HCT116 (cell line): Measurements from ENCODE around the gene HK3. TPM values are rescaled to one million over a fixed set of nuclear protein-coding genes. Genes with fewer than 3 reads are reported as not detected.

Experiments
- ATAC-seq: fragments of 200-7000 bp; cut with Tn5 transposase; 2 replicates; pipeline ENCODE4 v1.9.1; 2020; ENCODE audit warnings: mild to moderate bottlenecking, moderate library complexity
- BruUV-seq: library from RNA; stranded (reverse); fragments of 400-500 nt; replicated peaks from 2 replicates; lab custom pipeline; 2021; lab: Mats Ljungman, UMichigan
- CTCF ChIA-PET: fragments of 300-600 bp; sonication (Branson Sonifier 250); formaldehyde crosslinking; loops from one replicate; lab custom pipeline; 2021; ENCODE audit warnings: antibody characterized with exemption; lab: Charles Lee
- POLR2A ChIA-PET: fragments of 300-600, 350-600 bp; sonication (Branson Sonifier 250); formaldehyde crosslinking; loops from one replicate; lab custom pipeline; 2021; ENCODE audit warnings: antibody characterized with exemption; lab: Charles Lee
- RAD21 ChIA-PET, 2 experiments: fragments of 300-600 bp; sonication (Branson Sonifier 250); formaldehyde crosslinking; loops; one replicate each; lab custom pipeline; 2023; ENCODE audit warnings: low total read pairs in 2 of 2; ENCODE audit not compliant: uncharacterized antibody in 2 of 2, unreplicated experiment in 2 of 2, low non-redundant PET in 1 of 2; lab: Charles Lee
- DNase-seq: peaks from one replicate; pipeline ENCODE4 v3.0.0-alpha.2; 2010; ENCODE audit warnings: low read depth, low spot score
- H2AFZ ChIP-seq: fragments of 200-600 bp; shearing (Covaris generic), sonication (generic); 2 replicates; pipeline ENCODE4 v1.6.1; 2017; ENCODE audit warnings: low read depth, mixed run types, mixed read lengths, antibody characterized with exemption, low read length; ENCODE audit not compliant: poor library complexity, severe bottlenecking
- H3K27ac ChIP-seq: 2 replicates; pipeline ENCODE4 v1.5.1; 2012; ENCODE audit warnings: low read depth, low read length
- H3K27me3 ChIP-seq: fragments of 200-600 bp; sonication (generic); 2 replicates; pipeline ENCODE4 v1.6.1; 2016; ENCODE audit warnings: mixed run types, low read length, mixed read lengths; ENCODE audit not compliant: insufficient read depth
- H3K36me3 ChIP-seq, 2 experiments: fragments of 200-500 bp in 1 of 2; fragments of 200-600 bp in 1 of 2; sonication (Bioruptor generic) in 1 of 2; sonication (generic) in 1 of 2; 2 replicates each; pipeline versions ENCODE4 v1.5.1 to v1.6.1; 2014 to 2016; ENCODE audit warnings: low read length in 2 of 2, inconsistent platforms in 1 of 2, mixed read lengths in 1 of 2, mixed run types in 1 of 2; ENCODE audit not compliant: insufficient read depth in 2 of 2, control insufficient read depth in 1 of 2
- H3K4me1 ChIP-seq, 2 experiments: fragments of 200-600 bp in 1 of 2; sonication (generic) in 1 of 2; 2 replicates each; pipeline versions ENCODE4 v1.5.1 to v1.6.1; 2012 to 2017; ENCODE audit warnings: low read length in 2 of 2, inconsistent platforms in 1 of 2, mild to moderate bottlenecking in 1 of 2, mixed read lengths in 1 of 2, mixed run types in 1 of 2, moderate library complexity in 1 of 2; ENCODE audit not compliant: insufficient read depth in 2 of 2, control insufficient read depth in 1 of 2
- H3K4me2 ChIP-seq: fragments of 200-600 bp; sonication (generic); 2 replicates; pipeline ENCODE4 v1.6.1; 2017; ENCODE audit warnings: mixed run types, low read length, mixed read lengths
- H3K4me3 ChIP-seq, 2 experiments: fragments of 200-600 bp in 1 of 2; sonication (generic) in 1 of 2; replicated peaks in 1 of 2; 2 replicates each; pipeline ENCODE4 v1.5.1; 2011 to 2016; ENCODE audit warnings: low read length in 2 of 2, control low read depth in 1 of 2, low read depth in 1 of 2, mild to moderate bottlenecking in 1 of 2, mixed read lengths in 1 of 2, mixed run types in 1 of 2
- H3K79me2 ChIP-seq: fragments of 200-600 bp; sonication (generic); 2 replicates; pipeline ENCODE4 v1.6.1; 2017; ENCODE audit warnings: mild to moderate bottlenecking, mixed run types, low read length, moderate library complexity, mixed read lengths; ENCODE audit not compliant: insufficient read depth
- H3K9ac ChIP-seq: fragments of 200-600 bp; sonication (generic); 2 replicates; pipeline ENCODE4 v1.6.1; 2016; ENCODE audit warnings: low read length, mixed read lengths
- H3K9me2 ChIP-seq: fragments of 200-600 bp; sonication (generic), shearing (Covaris generic); 2 replicates; pipeline ENCODE4 v1.6.1; 2017; ENCODE audit warnings: mixed run types, mild to moderate bottlenecking, moderate library complexity; ENCODE audit not compliant: insufficient read depth
- H3K9me3 ChIP-seq, 2 experiments: fragments of 200-500 bp in 1 of 2; fragments of 200-600 bp in 1 of 2; sonication (Bioruptor generic) in 1 of 2; sonication (generic) in 1 of 2; 2 replicates each; pipeline ENCODE4 v1.6.1; 2014 to 2017; ENCODE audit warnings: low read length in 2 of 2, mixed read lengths in 2 of 2, inconsistent platforms in 1 of 2, low read depth in 1 of 2, mild to moderate bottlenecking in 1 of 2, mixed run types in 1 of 2, moderate library complexity in 1 of 2; ENCODE audit not compliant: control insufficient read depth in 1 of 2, insufficient read depth in 1 of 2
- H4K20me1 ChIP-seq: fragments of 200-600 bp; sonication (generic), shearing (Covaris generic); 2 replicates; pipeline ENCODE4 v1.6.1; 2017; ENCODE audit warnings: mixed run types, mild to moderate bottlenecking, moderate library complexity; ENCODE audit not compliant: insufficient read depth
- CTCF ChIP-seq, 3 experiments: fragments of 200-600 bp in 1 of 3; sonication (generic) in 1 of 3; IDR thresholded peaks in 2 of 3; conservative IDR thresholded peaks in 1 of 3; 2 replicates each; pipeline ENCODE4 v1.5.1; 2012 to 2017; ENCODE audit warnings: low read depth in 2 of 3, low read length in 2 of 3, antibody characterized with exemption in 1 of 3, borderline replicate concordance in 1 of 3, control low read depth in 1 of 3, mild to moderate bottlenecking in 1 of 3, mixed read lengths in 1 of 3, mixed run types in 1 of 3, moderate library complexity in 1 of 3; ENCODE audit not compliant: insufficient read depth in 1 of 3
- EGR1 ChIP-seq: IDR thresholded peaks from 2 replicates; pipeline ENCODE4 v1.6.1; 2012; ENCODE audit warnings: low read depth
- ELF1 ChIP-seq: IDR thresholded peaks from 2 replicates; pipeline ENCODE4 v1.6.1; 2012; ENCODE audit warnings: low read depth, borderline replicate concordance
- FOSL1 ChIP-seq: IDR thresholded peaks from 2 replicates; pipeline ENCODE4 v1.6.1; 2012; ENCODE audit warnings: low read depth
- JUND ChIP-seq: IDR thresholded peaks from 2 replicates; pipeline ENCODE4 v1.6.1; 2012
- POLR2AphosphoS5 ChIP-seq: IDR thresholded peaks from 2 replicates; pipeline ENCODE4 v1.6.1; 2011; ENCODE audit warnings: mild to moderate bottlenecking, low read depth, low read length, moderate library complexity
- SIN3A ChIP-seq: IDR thresholded peaks from 2 replicates; pipeline ENCODE4 v1.6.1; 2012; ENCODE audit warnings: low read depth
- SP1 ChIP-seq: IDR thresholded peaks from 2 replicates; pipeline ENCODE4 v1.6.1; 2012; ENCODE audit warnings: low read depth
- TCF7L2 ChIP-seq: IDR thresholded peaks from 2 replicates; pipeline ENCODE4 v1.7.0; 2011; ENCODE audit warnings: borderline replicate concordance, inconsistent platforms; ENCODE audit not compliant: insufficient read depth, insufficient read length; ENCODE audit errors: extremely low read depth
- YY1 ChIP-seq: IDR thresholded peaks from 2 replicates; pipeline ENCODE4 v1.6.1; 2011; ENCODE audit warnings: low read length, low read depth, moderate library complexity, mild to moderate bottlenecking; ENCODE audit not compliant: insufficient replicate concordance; ENCODE audit errors: extremely low read depth
- ZNF274 ChIP-seq: fragments of 200-500 bp; sonication (Bioruptor generic); IDR thresholded peaks from 2 replicates; pipeline ENCODE4 v1.6.1; 2014; ENCODE audit warnings: mild to moderate bottlenecking, low read depth, low read length, inconsistent platforms
- intact Hi-C: fragments of 100-400 bp; cut with micrococcal nuclease; formaldehyde crosslinking; loops from 2 replicates; pipeline ENCODE4 v1.10.0; 2022
- total RNA-seq: library from RNA; stranded (reverse); gene quantifications from one replicate; pipeline ENCODE4 v1.2.1, GENCODE V29; 2021; ENCODE audit not compliant: unreplicated experiment
- TF ChIP-seq, protein P1 (sequence below): IDR thresholded peaks from 2 replicates; pipeline ENCODE4 v1.6.1; 2011; ENCODE audit warnings: mild to moderate bottlenecking, low read length, moderate library complexity; ENCODE audit not compliant: insufficient replicate concordance; ENCODE audit errors: extremely low read depth
- TF ChIP-seq, protein P2 (sequence below): IDR thresholded peaks from 2 replicates; pipeline ENCODE4 v1.6.1; 2012; ENCODE audit warnings: low read depth

HK3 gene
- total RNA-seq, 1 experiment from 2014 or later: 0.30 TPM

DNA sequence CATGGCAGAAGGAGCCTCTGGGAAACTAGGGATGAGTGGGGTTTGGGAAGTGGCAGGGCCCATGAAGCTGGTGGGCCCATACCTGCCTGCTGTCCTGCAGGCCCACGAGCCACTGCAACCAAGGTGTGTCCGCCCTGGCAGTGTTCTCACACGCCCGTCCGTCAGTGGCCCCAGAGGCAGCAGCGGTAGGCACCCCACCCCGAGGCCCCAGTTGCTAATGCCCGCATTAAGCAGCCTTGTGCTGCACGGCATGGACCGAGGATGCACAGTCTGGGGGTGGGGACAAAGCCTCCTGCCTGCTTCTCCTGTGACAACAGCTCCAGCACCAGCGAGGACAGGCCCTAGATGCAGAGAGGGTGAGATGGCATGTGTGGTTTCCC is 41.3 kb downstream of the HK3 start:
- no peak overlapping the region for H3K27ac ChIP-seq
- no peaks in the 10 kb centered on the region for H3K9me2 ChIP-seq
- no peaks in the 10 kb centered on the region for H4K20me1 ChIP-seq
- ChIA-PET CTCF (no interaction called here), POLR2A (no interaction called here), RAD21 (no interaction called here)
- no peak overlapping the region for H3K4me2 ChIP-seq
- H3K9ac ChIP-seq: no peak overlapping the region
- ATAC-seq (no peak), DNase-seq (no peak)
- H3K4me3 ChIP-seq: no peak overlapping the region
- TF ChIP-seq, protein P1, sequence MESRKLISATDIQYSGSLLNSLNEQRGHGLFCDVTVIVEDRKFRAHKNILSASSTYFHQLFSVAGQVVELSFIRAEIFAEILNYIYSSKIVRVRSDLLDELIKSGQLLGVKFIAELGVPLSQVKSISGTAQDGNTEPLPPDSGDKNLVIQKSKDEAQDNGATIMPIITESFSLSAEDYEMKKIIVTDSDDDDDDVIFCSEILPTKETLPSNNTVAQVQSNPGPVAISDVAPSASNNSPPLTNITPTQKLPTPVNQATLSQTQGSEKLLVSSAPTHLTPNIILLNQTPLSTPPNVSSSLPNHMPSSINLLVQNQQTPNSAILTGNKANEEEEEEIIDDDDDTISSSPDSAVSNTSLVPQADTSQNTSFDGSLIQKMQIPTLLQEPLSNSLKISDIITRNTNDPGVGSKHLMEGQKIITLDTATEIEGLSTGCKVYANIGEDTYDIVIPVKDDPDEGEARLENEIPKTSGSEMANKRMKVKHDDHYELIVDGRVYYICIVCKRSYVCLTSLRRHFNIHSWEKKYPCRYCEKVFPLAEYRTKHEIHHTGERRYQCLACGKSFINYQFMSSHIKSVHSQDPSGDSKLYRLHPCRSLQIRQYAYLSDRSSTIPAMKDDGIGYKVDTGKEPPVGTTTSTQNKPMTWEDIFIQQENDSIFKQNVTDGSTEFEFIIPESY: no peak
- no peak for TF ChIP-seq SIN3A
- no peak for TF ChIP-seq ELF1
- TF ChIP-seq YY1: no peak
- no peak for TF ChIP-seq TCF7L2
- TF ChIP-seq EGR1: no peak
- TF ChIP-seq POLR2AphosphoS5: no peak
- TF ChIP-seq SP1: no peak
- no peak for TF ChIP-seq ZNF274
- no peak for TF ChIP-seq CTCF (IDR thresholded peaks at IDR 0.05 in 2 of 3, conservative IDR thresholded peaks at IDR 0.05 in 1 of 3; ENCODE audit: borderline replicate concordance in 1 of 3, insufficient read depth in 1 of 3, low read depth in 2 of 3, low read length in 2 of 3)
- TF ChIP-seq, protein P2, sequence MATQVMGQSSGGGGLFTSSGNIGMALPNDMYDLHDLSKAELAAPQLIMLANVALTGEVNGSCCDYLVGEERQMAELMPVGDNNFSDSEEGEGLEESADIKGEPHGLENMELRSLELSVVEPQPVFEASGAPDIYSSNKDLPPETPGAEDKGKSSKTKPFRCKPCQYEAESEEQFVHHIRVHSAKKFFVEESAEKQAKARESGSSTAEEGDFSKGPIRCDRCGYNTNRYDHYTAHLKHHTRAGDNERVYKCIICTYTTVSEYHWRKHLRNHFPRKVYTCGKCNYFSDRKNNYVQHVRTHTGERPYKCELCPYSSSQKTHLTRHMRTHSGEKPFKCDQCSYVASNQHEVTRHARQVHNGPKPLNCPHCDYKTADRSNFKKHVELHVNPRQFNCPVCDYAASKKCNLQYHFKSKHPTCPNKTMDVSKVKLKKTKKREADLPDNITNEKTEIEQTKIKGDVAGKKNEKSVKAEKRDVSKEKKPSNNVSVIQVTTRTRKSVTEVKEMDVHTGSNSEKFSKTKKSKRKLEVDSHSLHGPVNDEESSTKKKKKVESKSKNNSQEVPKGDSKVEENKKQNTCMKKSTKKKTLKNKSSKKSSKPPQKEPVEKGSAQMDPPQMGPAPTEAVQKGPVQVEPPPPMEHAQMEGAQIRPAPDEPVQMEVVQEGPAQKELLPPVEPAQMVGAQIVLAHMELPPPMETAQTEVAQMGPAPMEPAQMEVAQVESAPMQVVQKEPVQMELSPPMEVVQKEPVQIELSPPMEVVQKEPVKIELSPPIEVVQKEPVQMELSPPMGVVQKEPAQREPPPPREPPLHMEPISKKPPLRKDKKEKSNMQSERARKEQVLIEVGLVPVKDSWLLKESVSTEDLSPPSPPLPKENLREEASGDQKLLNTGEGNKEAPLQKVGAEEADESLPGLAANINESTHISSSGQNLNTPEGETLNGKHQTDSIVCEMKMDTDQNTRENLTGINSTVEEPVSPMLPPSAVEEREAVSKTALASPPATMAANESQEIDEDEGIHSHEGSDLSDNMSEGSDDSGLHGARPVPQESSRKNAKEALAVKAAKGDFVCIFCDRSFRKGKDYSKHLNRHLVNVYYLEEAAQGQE: no peak
- no peak for TF ChIP-seq FOSL1
- no peak for TF ChIP-seq JUND
- no peaks in the 10 kb centered on the region for H3K9me3 ChIP-seq
- BruUV-seq: no TSS peak
- H3K4me1 ChIP-seq: no peaks in the 10 kb centered on the region
- no peaks in the 10 kb centered on the region for H3K79me2 ChIP-seq
- H3K27me3 ChIP-seq: no peaks in the 10 kb centered on the region
- intact Hi-C loops: no loop called here
- no peaks in the 10 kb centered on the region for H3K36me3 ChIP-seq
- no peak overlapping the region for H2AFZ ChIP-seq
